SH-SY5Y (cell line): ENCODE data around the gene PPP1R12B.

Experiments
- GATA2 ChIP-seq: IDR thresholded peaks from 2 replicates; pipeline ENCODE4 v1.6.1; 2011; ENCODE audit warnings: mild to moderate bottlenecking, low read depth, low read length
- GATA3 ChIP-seq: IDR thresholded peaks from 2 replicates; pipeline ENCODE4 v1.6.1; 2011; ENCODE audit warnings: low read depth, mild to moderate bottlenecking, low read length, moderate library complexity

PPP1R12B gene

GRCh38 chr1:202348509-202349205 lies at the start of gene PPP1R12B:
TSS of gene PPP1R12B (plus strand) at chr1:202348699. CDS start at chr1:202348852, 153 bp downstream.
- TF ChIP-seq GATA2 (no peak), GATA3 (no peak)

- TF ChIP-seq GATA3 = no peak
- TF ChIP-seq GATA2 = no peak
These were observed 46.3 kb upstream of the PPP1R12B start for GRCh38 chr1:202302166-202302565.

GRCh38 chr1:202304375-202304774 lies 44.1 kb upstream of the PPP1R12B start:
- TF ChIP-seq GATA3 = no peak
- TF ChIP-seq GATA2 = no peak

- no peak for TF ChIP-seq GATA3
- no peak for TF ChIP-seq GATA2
These were observed 43.3 kb upstream of the PPP1R12B start for GRCh38 chr1:202305168-202305567.

GRCh38 chr1:202306535-202307345 lies 41.8 kb upstream of the PPP1R12B start:
- TF ChIP-seq GATA2 = no peak
- TF ChIP-seq GATA3 = no peak

- TF ChIP-seq GATA3 = no peak
- no peak for TF ChIP-seq GATA2
These were observed 38.3 kb upstream of the PPP1R12B start for GRCh38 chr1:202310071-202310725.

GRCh38 chr1:202310746-202311145 lies 37.8 kb upstream of the PPP1R12B start:
- TF ChIP-seq GATA3 = no peak
- no peak for TF ChIP-seq GATA2

- TF ChIP-seq GATA2 = no peak
These were observed 36.4 kb upstream of the PPP1R12B start for GRCh38 chr1:202311875-202312635.

GRCh38 chr1:202315576-202316168 lies 32.8 kb upstream of the PPP1R12B start:
- TF ChIP-seq GATA3 = no peak
- no peak for TF ChIP-seq GATA2

- TF ChIP-seq GATA3 (no peak), GATA2 (no peak)
These were observed 32.3 kb upstream of the PPP1R12B start for GRCh38 chr1:202316186-202316585.

GRCh38 chr1:202317941-202318925 lies 30.3 kb upstream of the PPP1R12B start:
- TF ChIP-seq GATA3 (no peak), GATA2 (no peak)

- TF ChIP-seq GATA3 (no peak), GATA2 (no peak)
These were observed 29.0 kb upstream of the PPP1R12B start for GRCh38 chr1:202319381-202320080.

- TF ChIP-seq GATA2 (no peak), GATA3 (no peak)
These were observed 28.5 kb upstream of the PPP1R12B start for GRCh38 chr1:202320081-202320405.
